T-cell (primary cell): ENCODE data around the gene ZNF764. TPM values are rescaled to one million over a fixed set of nuclear protein-coding genes. Genes with fewer than 3 reads are reported as not detected.

ENCODE experiments used
- ATAC-seq, 4 experiments: fragments of 200-7000 bp in 3 of 4; fragments of 150-1000 bp in 1 of 4; cut with Tn5 transposase; replicated peaks in 1 of 4; 1 replicate in 3 of 4; 2 replicates in 1 of 4; pipeline ENCODE4 v1.10.0; 2021; ENCODE audit warnings: moderate library complexity in 3 of 4, mild to moderate bottlenecking in 2 of 4, moderate number of reproducible peaks in 1 of 4
- CTCF ChIA-PET, 2 donors: fragments of 300-600 bp; sonication (Branson Sonifier 250); formaldehyde crosslinking; loops; one replicate each; lab custom pipeline; 2022; ENCODE audit warnings: antibody characterized with exemption in 2 of 2; lab: Charles Lee
- POLR2A ChIA-PET, 2 donors: fragments of 300-600 bp; sonication (Branson Sonifier 250); formaldehyde crosslinking; loops; one replicate each; lab custom pipeline; 2022; ENCODE audit warnings: antibody characterized with exemption in 2 of 2; lab: Charles Lee
- DNase-seq, 35 experiments: peaks; one replicate each; pipeline versions ENCODE4 v3.0.0 to v3.0.0-alpha.2; 2013 to 2023
- H3K27ac ChIP-seq: one replicate; pipeline ENCODE4 v1.5.1; 2013; ENCODE audit warnings: low read length
- H3K27me3 ChIP-seq, 2 experiments: replicated peaks in 1 of 2; 1 replicate in 1 of 2; 2 replicates in 1 of 2; pipeline versions ENCODE4 v1.6.1 to v1.7.0; 2013; ENCODE audit warnings: low read length in 1 of 2, mixed read lengths in 1 of 2; ENCODE audit not compliant: control insufficient read depth in 2 of 2, insufficient read depth in 2 of 2; ENCODE audit errors: extremely low read depth in 1 of 2
- H3K36me3 ChIP-seq, 2 donors: 1 replicate in 1 of 2; 2 replicates in 1 of 2; pipeline versions ENCODE4 v1.6.1 to v1.7.0; 2013; ENCODE audit warnings: low read length in 1 of 2; ENCODE audit not compliant: control insufficient read depth in 2 of 2, insufficient read depth in 1 of 2; ENCODE audit errors: extremely low read depth in 1 of 2
- H3K4me1 ChIP-seq, 2 experiments: 1 replicate in 1 of 2; 2 replicates in 1 of 2; pipeline versions ENCODE4 v1.6.1 to v1.7.0; 2013; ENCODE audit warnings: low read length in 2 of 2, mixed read lengths in 1 of 2; ENCODE audit not compliant: insufficient read depth in 2 of 2, control insufficient read depth in 1 of 2; ENCODE audit errors: extremely low read depth in 1 of 2
- H3K4me3 ChIP-seq, 2 donors: 1 replicate in 1 of 2; 2 replicates in 1 of 2; pipeline versions ENCODE4 v1.5.1 to v1.7.0; 2013; ENCODE audit warnings: mild to moderate bottlenecking in 2 of 2, low read length in 1 of 2, moderate library complexity in 1 of 2; ENCODE audit not compliant: control insufficient read depth in 1 of 2; ENCODE audit errors: extremely low read depth in 1 of 2
- H3K9me3 ChIP-seq: 2 replicates; pipeline ENCODE4 v1.7.0; 2013
- H3K27ac Mint-ChIP-seq, 2 donors: one replicate each; pipeline ENCODE4 v1.8.0; 2020 to 2021; ENCODE audit warnings: mild to moderate bottlenecking in 2 of 2, mixed read lengths in 2 of 2
- H3K27me3 Mint-ChIP-seq, 2 donors: one replicate each; pipeline ENCODE4 v1.8.0; 2021 to 2022; ENCODE audit warnings: mixed read lengths in 2 of 2
- H3K36me3 Mint-ChIP-seq: one replicate; pipeline ENCODE4 v1.8.0; 2021; ENCODE audit warnings: mixed read lengths
- H3K4me1 Mint-ChIP-seq, 3 donors: one replicate each; pipeline ENCODE4 v1.8.0; 2020 to 2022; ENCODE audit warnings: mixed read lengths in 3 of 3, mild to moderate bottlenecking in 1 of 3
- H3K4me3 Mint-ChIP-seq, 3 donors: one replicate each; pipeline ENCODE4 v1.8.0; 2020 to 2022; ENCODE audit warnings: mild to moderate bottlenecking in 3 of 3, mixed read lengths in 3 of 3, moderate library complexity in 3 of 3
- H3K9me3 Mint-ChIP-seq, 3 donors: one replicate each; pipeline ENCODE4 v1.8.0; 2020 to 2022; ENCODE audit warnings: mixed read lengths in 3 of 3
- WGBS: methylation state at CpG from one replicate; pipeline ENCODE4 v1.1.5; 2013; ENCODE audit warnings: missing lambda C conversion rate; ENCODE audit not compliant: insufficient coverage; 5-methylcytosine and 5-hydroxymethylcytosine counted together
- total RNA-seq, 35 experiments: library from RNA in 6 of 35; stranded (reverse) in 6 of 35; fragments of 120-200 nt in 1 of 35; gene quantifications; one replicate each; pipeline versions ENCODE4 v1.2.1 to v1.2.4 and lab custom pipeline; 2013 to 2026

Gene ZNF764
- total RNA-seq, 5 donors from 2014 or later (not counting 1 experiment from before 2014, with no cell fraction given), result 14.9 to 33.9 (median 27.3) TPM

- peaks cover 42 to 45% (median 44%) of the 10 kb centered on the region in 3 donors for H3K4me1 Mint-ChIP-seq
- no peaks in the 10 kb centered on the region for H3K9me3 Mint-ChIP-seq
- H3K27me3 ChIP-seq, result peaks cover 0 to 6% of the 10 kb centered on the region in 2 experiments
- ChIA-PET CTCF (no interaction called here), POLR2A (no interaction called here)
- H3K27ac ChIP-seq, result no peak overlapping the region
- peak overlapping the region in 1 of 2 donors; percentile 52 for H3K27ac Mint-ChIP-seq
- no peaks in the 10 kb centered on the region for H3K27me3 Mint-ChIP-seq
- peaks cover 16 to 47% of the 10 kb centered on the region in 2 experiments for H3K4me1 ChIP-seq
- H3K4me3 ChIP-seq, result no peak overlapping the region
- H3K36me3 Mint-ChIP-seq, result no peaks in the 10 kb centered on the region
- WGBS, result 44% methylated on average over 2 of the region's 7 CpGs
- H3K4me3 Mint-ChIP-seq, result no peak overlapping the region
- no peaks in the 10 kb centered on the region for H3K36me3 ChIP-seq
- DNase-seq, result no peak
- H3K9me3 ChIP-seq, result no peaks in the 10 kb centered on the region
- ATAC-seq, result no peak
Measured at GRCh38 chr16:30565526-30565925, 7.4 kb upstream of the ZNF764 start.

DNA sequence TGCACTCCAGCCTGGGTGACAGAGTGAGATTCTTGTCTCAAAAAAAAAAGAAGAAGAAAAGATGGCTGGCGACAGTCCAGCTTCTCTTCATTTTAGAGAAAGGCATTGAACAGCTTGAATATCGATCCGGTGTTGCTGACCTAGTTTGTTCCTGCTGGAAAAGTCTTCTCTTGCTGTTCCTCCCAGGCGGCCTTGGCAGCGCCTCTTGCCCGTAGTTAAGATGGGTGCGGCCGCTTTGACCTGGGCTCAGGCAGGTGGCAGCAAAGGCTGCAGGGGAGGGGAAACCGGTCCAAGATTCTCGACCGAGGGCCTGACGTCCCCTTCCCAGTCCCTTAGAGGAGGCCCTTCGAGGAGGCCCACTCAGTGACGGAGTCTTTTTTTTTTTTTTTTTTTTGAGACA lies 3.8 kb upstream of the ZNF764 start:
- peak overlapping the region; percentile 89 to 94 for H3K27ac Mint-ChIP-seq
- WGBS, result 97% methylated on average over 12 of the region's 14 CpGs
- peaks cover 26 to 33% (median 29%) of the 10 kb centered on the region in 3 donors for H3K4me1 Mint-ChIP-seq
- Histone ChIP-seq H3K4me1 (peaks cover 0 to 33% of the 10 kb centered on the region in 2 experiments), H3K36me3 (no peaks in the 10 kb centered on the region), H3K27ac (peak overlapping the region; percentile 45), H3K4me3 (peak overlapping the region in 1 of 2 donors; percentile 53), H3K9me3 (no peaks in the 10 kb centered on the region), H3K27me3 (peaks cover 0 to 6% of the 10 kb centered on the region in 2 experiments)
- H3K9me3 Mint-ChIP-seq, result no peaks in the 10 kb centered on the region
- H3K36me3 Mint-ChIP-seq, result no peaks in the 10 kb centered on the region
- DNase-seq (no peak), ATAC-seq (no peak)
- H3K27me3 Mint-ChIP-seq, result no peaks in the 10 kb centered on the region
- CTCF ChIA-PET, result interaction anchor here in 1 of 2 donors (0.6 to 0.8 kb wide), 2 partner anchors 27 to 152 kb away, joined by 3 to 6 read pairs; no protein-coding TSS in a partner anchor
- peak overlapping the region; percentile 76 to 82 (median 78) for H3K4me3 Mint-ChIP-seq
- POLR2A ChIA-PET, result interaction anchor here (0.6 to 1.0 kb wide), 3 partner anchors 27 to 779 kb away, joined by 3 read pairs; no protein-coding TSS in a partner anchor

DNA sequence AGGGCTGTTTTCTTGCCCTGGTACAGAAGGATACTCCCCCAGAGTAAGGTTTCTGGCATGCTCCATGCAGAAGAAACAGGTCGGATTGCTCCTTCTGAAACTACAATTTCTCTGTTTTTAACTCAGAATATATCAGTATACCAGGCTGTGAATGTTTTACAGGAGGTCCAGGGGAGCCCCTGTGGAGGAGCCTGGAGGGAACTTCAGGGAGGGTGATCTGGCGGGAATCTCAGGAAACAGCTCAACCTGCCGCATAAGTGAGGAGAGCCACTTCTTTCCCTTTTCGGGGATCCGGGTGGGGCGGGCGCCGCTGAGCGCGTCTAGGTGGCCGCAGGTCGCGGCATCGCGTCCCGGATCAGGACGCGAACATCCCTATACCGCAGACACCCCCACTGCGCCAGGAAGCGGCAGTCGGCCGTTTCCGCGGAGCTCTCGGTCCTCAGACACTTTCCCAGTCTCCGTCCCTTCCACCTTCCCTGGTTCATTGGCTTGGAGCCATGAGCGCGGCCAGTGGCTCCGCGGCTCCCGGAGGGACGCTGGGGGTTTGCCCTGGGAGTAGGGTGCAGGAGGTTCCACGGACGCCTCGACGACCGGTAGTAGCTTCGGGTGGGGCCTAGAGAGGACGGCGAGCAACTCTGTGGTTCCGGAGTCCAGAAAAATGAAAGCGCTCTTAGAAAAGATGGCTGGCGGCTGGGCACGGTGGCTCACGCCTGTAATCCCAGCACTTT lies 3.1 kb upstream of the ZNF764 start:
- peak overlapping the region; percentile 76 to 82 (median 78) for H3K4me3 Mint-ChIP-seq
- H3K4me1 Mint-ChIP-seq, result peaks cover 21 to 31% (median 29%) of the 10 kb centered on the region in 3 donors
- H3K9me3 ChIP-seq, result no peaks in the 10 kb centered on the region
- CTCF ChIA-PET, result interaction anchor here in 1 of 2 donors (0.6 to 0.8 kb wide), 2 partner anchors 26 to 152 kb away, joined by 3 to 6 read pairs; no protein-coding TSS in a partner anchor
- DNase-seq (peak in 3 of 35 experiments; percentile 21 to 33 (median 25)), ATAC-seq (no peak)
- H3K36me3 Mint-ChIP-seq, result peaks cover under 1% of the 10 kb centered on the region
- peak overlapping the region; percentile 89 to 94 for H3K27ac Mint-ChIP-seq
- H3K27me3 Mint-ChIP-seq, result no peaks in the 10 kb centered on the region
- H3K27ac ChIP-seq, result peak overlapping the region; percentile 45
- H3K36me3 ChIP-seq, result peaks cover under 1 to 2% of the 10 kb centered on the region in 2 donors
- peaks cover 0 to 39% of the 10 kb centered on the region in 2 experiments for H3K4me1 ChIP-seq
- peaks cover 0 to 6% of the 10 kb centered on the region in 2 experiments for H3K27me3 ChIP-seq
- peak overlapping the region; percentile 53 to 56 for H3K4me3 ChIP-seq
- POLR2A ChIA-PET, result interaction anchor here (0.6 to 1.0 kb wide), 4 partner anchors 26 to 778 kb away, joined by 3 to 8 read pairs (median 3); no protein-coding TSS in a partner anchor
- H3K9me3 Mint-ChIP-seq, result no peaks in the 10 kb centered on the region
- 37% methylated on average over 37 of the region's 46 CpGs for WGBS

DNA sequence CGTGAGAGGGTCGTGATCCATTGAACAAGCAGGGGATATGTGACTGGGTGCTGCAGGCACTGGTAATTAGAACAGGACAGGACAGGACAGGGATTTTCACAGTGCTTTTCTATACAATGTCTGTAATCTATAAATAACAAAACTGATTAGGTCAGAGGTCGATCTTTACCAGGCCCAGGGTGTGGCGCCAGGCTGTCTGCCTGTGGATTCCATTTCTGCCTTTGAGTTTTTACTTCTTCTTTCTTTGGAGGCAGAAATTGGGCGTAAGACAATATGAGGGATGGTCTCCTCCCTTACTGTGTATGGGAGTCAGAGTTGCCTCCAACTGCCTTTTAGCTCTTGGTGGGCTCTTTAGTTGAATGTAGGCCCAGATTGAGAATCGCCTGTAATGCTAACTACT lies 1.5 kb upstream of the ZNF764 start:
- ATAC-seq, result no peak
- peaks cover 0 to 6% of the 10 kb centered on the region in 2 experiments for H3K27me3 ChIP-seq
- ChIA-PET POLR2A (interaction anchor here in 1 of 2 donors (0.6 kb wide), 1 partner anchor 185 kb away, joined by 3 read pairs; no protein-coding TSS in a partner anchor), CTCF (no interaction called here)
- H3K4me1 ChIP-seq, result peaks cover 2 to 53% of the 10 kb centered on the region in 2 experiments
- H3K27me3 Mint-ChIP-seq, result no peaks in the 10 kb centered on the region
- H3K4me3 Mint-ChIP-seq, result peak overlapping the region in 2 of 3 donors; percentile 58 to 88
- peaks cover 24 to 37% (median 33%) of the 10 kb centered on the region in 3 donors for H3K4me1 Mint-ChIP-seq
- no peak overlapping the region for H3K4me3 ChIP-seq
- H3K27ac Mint-ChIP-seq, result peak overlapping the region; percentile 77 to 93
- WGBS, result 100% methylated on average over 2 of the region's 6 CpGs
- no peak for DNase-seq
- H3K36me3 Mint-ChIP-seq, result peaks cover 5% of the 10 kb centered on the region
- peaks cover 3 to 15% of the 10 kb centered on the region in 2 donors for H3K36me3 ChIP-seq
- no peak overlapping the region for H3K27ac ChIP-seq
- H3K9me3 Mint-ChIP-seq, result no peaks in the 10 kb centered on the region
- no peaks in the 10 kb centered on the region for H3K9me3 ChIP-seq

DNA sequence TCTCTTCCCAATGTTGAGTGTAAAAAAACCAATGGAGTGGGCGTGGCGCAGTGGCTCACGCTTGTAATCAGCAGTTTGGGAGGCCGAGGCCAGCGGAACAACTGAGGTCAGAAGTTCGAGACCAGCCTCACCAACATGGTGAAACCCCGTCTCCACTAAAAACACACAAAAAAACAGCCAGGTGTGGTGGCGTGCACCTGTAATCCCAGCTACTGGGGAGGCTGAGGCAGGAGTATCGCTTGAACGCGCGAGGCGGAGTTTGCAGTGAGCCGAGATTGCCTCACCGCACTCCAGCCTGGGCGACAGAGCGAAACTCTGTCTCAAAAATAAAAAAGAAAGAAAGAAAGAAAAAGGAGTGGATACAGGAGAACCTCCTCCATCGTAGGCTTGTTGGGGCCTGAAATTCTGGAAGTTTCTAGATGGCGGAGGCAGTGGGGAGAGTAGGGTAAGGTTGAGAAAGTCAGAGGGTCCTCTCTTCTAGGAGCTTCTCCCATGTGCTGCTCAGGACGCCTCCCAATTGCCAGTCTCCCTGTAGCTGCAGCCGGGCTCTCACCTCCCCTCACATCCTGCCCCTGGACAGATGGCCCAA lies 709 bp upstream of the ZNF764 start:
- H3K9me3 ChIP-seq, result no peaks in the 10 kb centered on the region
- Mint-ChIP-seq H3K36me3 (peaks cover 11% of the 10 kb centered on the region), H3K4me1 (peaks cover 30 to 44% (median 41%) of the 10 kb centered on the region in 3 donors), H3K27ac (peak overlapping the region; percentile 88 to 93), H3K27me3 (no peaks in the 10 kb centered on the region), H3K4me3 (peak overlapping the region; percentile 84 to 89 (median 88)), H3K9me3 (no peaks in the 10 kb centered on the region)
- H3K27ac ChIP-seq, result peak overlapping the region; percentile 87
- H3K27me3 ChIP-seq, result peaks cover 0 to 6% of the 10 kb centered on the region in 2 experiments
- no peak for ATAC-seq
- ChIA-PET POLR2A (interaction anchor here (0.6 to 1.1 kb wide), 7 partner anchors 8 to 141 kb away, joined by 3 to 5 read pairs (median 4); partner anchors contain the start of genes ZNF688 (in 1 of the 2) and ZNF747 (in 1 of the 2)), CTCF (interaction anchor here in 1 of 2 donors (0.9 to 2.9 kb wide), 5 partner anchors 13 to 129 kb away, joined by 3 to 46 read pairs (median 6); partner anchors contain the start of genes DCTPP1, ZNF688 and ZNF747)
- H3K4me1 ChIP-seq, result peaks cover 2 to 60% of the 10 kb centered on the region in 2 experiments
- WGBS, result 95% methylated on average over 11 of the region's 21 CpGs
- H3K36me3 ChIP-seq, result peaks cover 3 to 24% of the 10 kb centered on the region in 2 donors
- no peak for DNase-seq
- peak overlapping the region; percentile 21 to 73 for H3K4me3 ChIP-seq

DNA sequence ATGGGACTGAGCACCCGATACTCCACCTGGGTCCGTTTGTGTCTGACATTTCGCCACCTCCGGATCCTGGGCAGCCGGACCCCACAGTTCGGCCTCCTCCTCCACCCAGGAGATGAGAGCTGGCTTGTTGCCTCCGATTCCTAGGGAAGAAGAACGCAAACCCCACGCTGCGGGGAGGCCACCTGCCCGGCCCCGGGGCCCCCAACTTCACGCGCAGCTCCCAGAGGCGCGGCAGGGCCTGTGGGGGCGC lies 542 bp downstream of the ZNF764 start:
- peak overlapping the region; percentile 84 to 89 (median 88) for H3K4me3 Mint-ChIP-seq
- Histone ChIP-seq H3K36me3 (peaks cover 3 to 29% of the 10 kb centered on the region in 2 donors), H3K27ac (peak overlapping the region; percentile 87), H3K27me3 (peaks cover 0 to 6% of the 10 kb centered on the region in 2 experiments), H3K9me3 (no peaks in the 10 kb centered on the region), H3K4me3 (peak overlapping the region; percentile 52 to 73), H3K4me1 (peaks cover 8 to 72% of the 10 kb centered on the region in 2 experiments)
- 1% methylated on average over 17 of the region's 17 CpGs for WGBS
- CTCF ChIA-PET, result interaction anchor here (1.2 to 2.9 kb wide), 3 partner anchors 22 to 93 kb away, joined by 3 to 46 read pairs (median 7); partner anchors contain the start of genes PRR14 (in 1 of the 2) and ZNF747 (in 1 of the 2)
- no peaks in the 10 kb centered on the region for H3K27me3 Mint-ChIP-seq
- DNase-seq (peak in 3 of 35 experiments; percentile 24 to 38 (median 27)), ATAC-seq (no peak)
- peaks cover 42 to 56% (median 53%) of the 10 kb centered on the region in 3 donors for H3K4me1 Mint-ChIP-seq
- POLR2A ChIA-PET, result interaction anchor here (0.5 to 1.1 kb wide), 4 partner anchors 15 to 486 kb away, joined by 3 to 4 read pairs (median 4); no protein-coding TSS in a partner anchor
- H3K27ac Mint-ChIP-seq, result peak overlapping the region; percentile 93
- no peaks in the 10 kb centered on the region for H3K9me3 Mint-ChIP-seq
- peaks cover 16% of the 10 kb centered on the region for H3K36me3 Mint-ChIP-seq
